K562 (cell line): ENCODE data around the gene IL31. TPM values are rescaled to one million over a fixed set of nuclear protein-coding genes. Genes with fewer than 3 reads are reported as not detected.

Experiments
- FOXJ2 ChIP-seq: fragments of 200-800 bp; sonication (Bioruptor generic); IDR thresholded peaks from 2 replicates; pipeline ENCODE4 v1.6.1; 2016; ENCODE audit warnings: missing genetic modification characterization, missing compliant biosample characterization
- HES1 ChIP-seq: fragments of 450-650 bp; IDR thresholded peaks from 2 replicates; pipeline ENCODE4 v1.6.1; 2016; ENCODE audit warnings: low read depth, mild to moderate bottlenecking, moderate library complexity
- IRF1 ChIP-seq: sonication (generic); formaldehyde crosslinking; IDR thresholded peaks from 2 replicates; pipeline ENCODE4 v1.8.0; 2022; ENCODE audit warnings: missing genetic modification reagents, mild to moderate bottlenecking, borderline replicate concordance
- KDM4B ChIP-seq, 2 experiments: fragments of 450-650 bp in 1 of 2; sonication (generic) in 1 of 2; IDR thresholded peaks; 2 replicates each; pipeline ENCODE4 v1.6.1; 2016 to 2017; ENCODE audit warnings: borderline replicate concordance in 2 of 2, antibody characterized with exemption in 1 of 2, low read depth in 1 of 2, mild to moderate bottlenecking in 1 of 2
- KLF1 ChIP-seq: fragments of 450-650 bp; IDR thresholded peaks from 2 replicates; pipeline ENCODE4 v1.6.1; 2016; ENCODE audit warnings: missing genetic modification characterization, missing compliant biosample characterization
- TEAD2 ChIP-seq: fragments of 450-650 bp; IDR thresholded peaks from 2 replicates; pipeline ENCODE4 v1.6.1; 2016; ENCODE audit warnings: missing genetic modification characterization, control low read depth, missing compliant biosample characterization
- TGIF2 ChIP-seq: sonication (generic); formaldehyde crosslinking; IDR thresholded peaks from 2 replicates; pipeline ENCODE4 v1.8.1; 2022; ENCODE audit warnings: mild to moderate bottlenecking, missing genetic modification reagents, moderate library complexity
- XRCC3 ChIP-seq: fragments of 450-650 bp; IDR thresholded peaks from 2 replicates; pipeline ENCODE4 v1.6.1; 2017; ENCODE audit warnings: mild to moderate bottlenecking, moderate library complexity
- polyA plus RNA-seq, 8 experiments: library from polyadenylated mRNA; depleted of rRNA in 4 of 8; stranded (reverse) in 5 of 8; unstranded in 3 of 8; fragments of >200 nt; fragmentation: Nextera tagmentation in 2 of 8; fragmentation: Illumina TruSeq in 1 of 8; extraction: Ambion mirVana in 2 of 8; extraction: Trizol in 1 of 8; gene quantifications; 2 replicates each; pipeline versions ENCODE4 v1.2.1 to v1.2.3, GENCODE V29; 2011 to 2014; ENCODE audit warnings: inconsistent platforms in 1 of 8, missing spikeins in 1 of 8
- total RNA-seq, 7 experiments: library from RNA; depleted of rRNA in 6 of 7; stranded (reverse); fragments of >200 nt in 6 of 7; fragmentation: Illumina TruSeq in 2 of 7; extraction: Trizol in 2 of 7; gene quantifications; 2 replicates each; pipeline versions ENCODE4 v1.2.1 to v1.2.3, GENCODE V29; 2011 to 2021; ENCODE audit warnings: low replicate concordance in 1 of 7
- TF ChIP-seq, protein P1 (sequence below), 2 experiments: fragments of 450-650 bp; IDR thresholded peaks; 2 replicates each; pipeline ENCODE4 v1.6.1; 2016
- TF ChIP-seq, protein P2 (sequence below): fragments of 450-650 bp; IDR thresholded peaks from 2 replicates; pipeline ENCODE4 v1.6.1; 2016; ENCODE audit warnings: mild to moderate bottlenecking, moderate library complexity
- TF ChIP-seq, protein P3 (sequence below): fragments of 250-450 bp; sonication (Bioruptor Pico); IDR thresholded peaks from 2 replicates; pipeline ENCODE4 v1.5.0; 2021

IL31 gene
- total and polyA plus RNA-seq, 9 of the 15 experiments (the other 6 are each of a cell fraction or from before 2014, with no cell fraction given) = not detected

GRCh38 chr12:122203301-122204166 is 29.5 kb upstream of the IL31 start, which contains the start of gene B3GNT4 (continued):
- TF ChIP-seq, protein P1, sequence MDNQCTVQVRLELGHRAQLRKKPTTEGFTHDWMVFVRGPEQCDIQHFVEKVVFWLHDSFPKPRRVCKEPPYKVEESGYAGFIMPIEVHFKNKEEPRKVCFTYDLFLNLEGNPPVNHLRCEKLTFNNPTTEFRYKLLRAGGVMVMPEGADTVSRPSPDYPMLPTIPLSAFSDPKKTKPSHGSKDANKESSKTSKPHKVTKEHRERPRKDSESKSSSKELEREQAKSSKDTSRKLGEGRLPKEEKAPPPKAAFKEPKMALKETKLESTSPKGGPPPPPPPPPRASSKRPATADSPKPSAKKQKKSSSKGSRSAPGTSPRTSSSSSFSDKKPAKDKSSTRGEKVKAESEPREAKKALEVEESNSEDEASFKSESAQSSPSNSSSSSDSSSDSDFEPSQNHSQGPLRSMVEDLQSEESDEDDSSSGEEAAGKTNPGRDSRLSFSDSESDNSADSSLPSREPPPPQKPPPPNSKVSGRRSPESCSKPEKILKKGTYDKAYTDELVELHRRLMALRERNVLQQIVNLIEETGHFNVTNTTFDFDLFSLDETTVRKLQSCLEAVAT (IDR thresholded peaks at IDR 0.05) = no peak
- TF ChIP-seq XRCC3 (no peak), TEAD2 (tag) (no peak), KLF1 (no peak; the same call in 1 of the 2 replicates), HES1 (no peak), IRF1 (CRISPR knock-in tag) (no peak), TGIF2 (CRISPR knock-in tag) (no peak), KDM4B (IDR thresholded peaks at IDR 0.05; ENCODE audit: borderline replicate concordance in 2 of 2, low read depth in 1 of 2) (no peak), FOXJ2 (tag) (no peak)
- TF ChIP-seq, protein P2, sequence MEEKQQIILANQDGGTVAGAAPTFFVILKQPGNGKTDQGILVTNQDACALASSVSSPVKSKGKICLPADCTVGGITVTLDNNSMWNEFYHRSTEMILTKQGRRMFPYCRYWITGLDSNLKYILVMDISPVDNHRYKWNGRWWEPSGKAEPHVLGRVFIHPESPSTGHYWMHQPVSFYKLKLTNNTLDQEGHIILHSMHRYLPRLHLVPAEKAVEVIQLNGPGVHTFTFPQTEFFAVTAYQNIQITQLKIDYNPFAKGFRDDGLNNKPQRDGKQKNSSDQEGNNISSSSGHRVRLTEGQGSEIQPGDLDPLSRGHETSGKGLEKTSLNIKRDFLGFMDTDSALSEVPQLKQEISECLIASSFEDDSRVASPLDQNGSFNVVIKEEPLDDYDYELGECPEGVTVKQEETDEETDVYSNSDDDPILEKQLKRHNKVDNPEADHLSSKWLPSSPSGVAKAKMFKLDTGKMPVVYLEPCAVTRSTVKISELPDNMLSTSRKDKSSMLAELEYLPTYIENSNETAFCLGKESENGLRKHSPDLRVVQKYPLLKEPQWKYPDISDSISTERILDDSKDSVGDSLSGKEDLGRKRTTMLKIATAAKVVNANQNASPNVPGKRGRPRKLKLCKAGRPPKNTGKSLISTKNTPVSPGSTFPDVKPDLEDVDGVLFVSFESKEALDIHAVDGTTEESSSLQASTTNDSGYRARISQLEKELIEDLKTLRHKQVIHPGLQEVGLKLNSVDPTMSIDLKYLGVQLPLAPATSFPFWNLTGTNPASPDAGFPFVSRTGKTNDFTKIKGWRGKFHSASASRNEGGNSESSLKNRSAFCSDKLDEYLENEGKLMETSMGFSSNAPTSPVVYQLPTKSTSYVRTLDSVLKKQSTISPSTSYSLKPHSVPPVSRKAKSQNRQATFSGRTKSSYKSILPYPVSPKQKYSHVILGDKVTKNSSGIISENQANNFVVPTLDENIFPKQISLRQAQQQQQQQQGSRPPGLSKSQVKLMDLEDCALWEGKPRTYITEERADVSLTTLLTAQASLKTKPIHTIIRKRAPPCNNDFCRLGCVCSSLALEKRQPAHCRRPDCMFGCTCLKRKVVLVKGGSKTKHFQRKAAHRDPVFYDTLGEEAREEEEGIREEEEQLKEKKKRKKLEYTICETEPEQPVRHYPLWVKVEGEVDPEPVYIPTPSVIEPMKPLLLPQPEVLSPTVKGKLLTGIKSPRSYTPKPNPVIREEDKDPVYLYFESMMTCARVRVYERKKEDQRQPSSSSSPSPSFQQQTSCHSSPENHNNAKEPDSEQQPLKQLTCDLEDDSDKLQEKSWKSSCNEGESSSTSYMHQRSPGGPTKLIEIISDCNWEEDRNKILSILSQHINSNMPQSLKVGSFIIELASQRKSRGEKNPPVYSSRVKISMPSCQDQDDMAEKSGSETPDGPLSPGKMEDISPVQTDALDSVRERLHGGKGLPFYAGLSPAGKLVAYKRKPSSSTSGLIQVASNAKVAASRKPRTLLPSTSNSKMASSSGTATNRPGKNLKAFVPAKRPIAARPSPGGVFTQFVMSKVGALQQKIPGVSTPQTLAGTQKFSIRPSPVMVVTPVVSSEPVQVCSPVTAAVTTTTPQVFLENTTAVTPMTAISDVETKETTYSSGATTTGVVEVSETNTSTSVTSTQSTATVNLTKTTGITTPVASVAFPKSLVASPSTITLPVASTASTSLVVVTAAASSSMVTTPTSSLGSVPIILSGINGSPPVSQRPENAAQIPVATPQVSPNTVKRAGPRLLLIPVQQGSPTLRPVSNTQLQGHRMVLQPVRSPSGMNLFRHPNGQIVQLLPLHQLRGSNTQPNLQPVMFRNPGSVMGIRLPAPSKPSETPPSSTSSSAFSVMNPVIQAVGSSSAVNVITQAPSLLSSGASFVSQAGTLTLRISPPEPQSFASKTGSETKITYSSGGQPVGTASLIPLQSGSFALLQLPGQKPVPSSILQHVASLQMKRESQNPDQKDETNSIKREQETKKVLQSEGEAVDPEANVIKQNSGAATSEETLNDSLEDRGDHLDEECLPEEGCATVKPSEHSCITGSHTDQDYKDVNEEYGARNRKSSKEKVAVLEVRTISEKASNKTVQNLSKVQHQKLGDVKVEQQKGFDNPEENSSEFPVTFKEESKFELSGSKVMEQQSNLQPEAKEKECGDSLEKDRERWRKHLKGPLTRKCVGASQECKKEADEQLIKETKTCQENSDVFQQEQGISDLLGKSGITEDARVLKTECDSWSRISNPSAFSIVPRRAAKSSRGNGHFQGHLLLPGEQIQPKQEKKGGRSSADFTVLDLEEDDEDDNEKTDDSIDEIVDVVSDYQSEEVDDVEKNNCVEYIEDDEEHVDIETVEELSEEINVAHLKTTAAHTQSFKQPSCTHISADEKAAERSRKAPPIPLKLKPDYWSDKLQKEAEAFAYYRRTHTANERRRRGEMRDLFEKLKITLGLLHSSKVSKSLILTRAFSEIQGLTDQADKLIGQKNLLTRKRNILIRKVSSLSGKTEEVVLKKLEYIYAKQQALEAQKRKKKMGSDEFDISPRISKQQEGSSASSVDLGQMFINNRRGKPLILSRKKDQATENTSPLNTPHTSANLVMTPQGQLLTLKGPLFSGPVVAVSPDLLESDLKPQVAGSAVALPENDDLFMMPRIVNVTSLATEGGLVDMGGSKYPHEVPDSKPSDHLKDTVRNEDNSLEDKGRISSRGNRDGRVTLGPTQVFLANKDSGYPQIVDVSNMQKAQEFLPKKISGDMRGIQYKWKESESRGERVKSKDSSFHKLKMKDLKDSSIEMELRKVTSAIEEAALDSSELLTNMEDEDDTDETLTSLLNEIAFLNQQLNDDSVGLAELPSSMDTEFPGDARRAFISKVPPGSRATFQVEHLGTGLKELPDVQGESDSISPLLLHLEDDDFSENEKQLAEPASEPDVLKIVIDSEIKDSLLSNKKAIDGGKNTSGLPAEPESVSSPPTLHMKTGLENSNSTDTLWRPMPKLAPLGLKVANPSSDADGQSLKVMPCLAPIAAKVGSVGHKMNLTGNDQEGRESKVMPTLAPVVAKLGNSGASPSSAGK = peak; percentile 87
- TF ChIP-seq, protein P3, sequence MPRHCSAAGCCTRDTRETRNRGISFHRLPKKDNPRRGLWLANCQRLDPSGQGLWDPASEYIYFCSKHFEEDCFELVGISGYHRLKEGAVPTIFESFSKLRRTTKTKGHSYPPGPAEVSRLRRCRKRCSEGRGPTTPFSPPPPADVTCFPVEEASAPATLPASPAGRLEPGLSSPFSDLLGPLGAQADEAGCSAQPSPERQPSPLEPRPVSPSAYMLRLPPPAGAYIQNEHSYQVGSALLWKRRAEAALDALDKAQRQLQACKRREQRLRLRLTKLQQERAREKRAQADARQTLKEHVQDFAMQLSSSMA (CRISPR knock-in tag) = no peak
